Measurements from ENCODE around the gene RAPGEF4.
"Not testable (repeated sequence)": the region's sequence is repeated elsewhere in the genome, so short reads cannot be mapped to it uniquely, and the experiment has no call there.

DNA sequence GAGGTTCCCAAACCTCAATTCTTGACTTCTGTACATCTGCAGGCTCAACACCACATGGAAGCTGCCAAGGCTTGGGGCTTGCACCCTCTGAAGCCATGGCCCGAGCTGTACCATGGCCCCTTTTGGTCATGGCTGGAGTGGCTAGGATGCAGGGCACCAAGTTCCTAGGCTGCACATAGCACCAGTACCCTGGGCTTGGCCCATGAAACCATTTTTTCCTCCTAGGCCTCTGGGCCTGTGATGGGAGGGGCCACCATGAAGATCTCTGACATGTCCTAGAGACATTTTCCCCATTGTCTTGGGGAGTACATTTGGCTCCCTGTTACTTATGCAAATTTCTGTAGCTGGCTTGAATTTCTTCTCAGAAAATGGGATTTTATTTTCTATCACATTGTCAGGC lies 67.7 kb downstream of the RAPGEF4 start:
- not testable (repeated sequence) for TF ChIP-seq POLR2AphosphoS5 (IDR thresholded peaks at IDR 0.05; ENCODE audit: low read depth, low read length); TAF1 (IDR thresholded peaks at IDR 0.05; ENCODE audit: borderline replicate concordance, low read depth, low read length); POLR2A (IDR thresholded peaks at IDR 0.05; ENCODE audit: low read depth, low read length)
